ENCODE measurements around the gene KCNK1. TPM values are rescaled to one million over a fixed set of nuclear protein-coding genes. Genes with fewer than 3 reads are reported as not detected.

Gene KCNK1
- total RNA-seq, 1 experiment from 2014 or later: 39.2 TPM

GRCh38 chr1:233673261-233673946 lies 59.5 kb downstream of the KCNK1 start:
- Mint-ChIP-seq H3K36me3 (ENCODE audit: insufficient read depth, unreplicated experiment) (peaks cover 35% of the 10 kb centered on the region), H3K9me3 (ENCODE audit: low read depth, unreplicated experiment) (no peaks in the 10 kb centered on the region), H3K4me1 (ENCODE audit: low read depth, unreplicated experiment) (peaks cover 64% of the 10 kb centered on the region), H3K27ac (ENCODE audit: unreplicated experiment) (peak overlapping the region; percentile 82), H3K27me3 (ENCODE audit: unreplicated experiment) (no peaks in the 10 kb centered on the region), H3K4me3 (ENCODE audit: low read depth, unreplicated experiment) (peak overlapping the region; percentile 56)
- intact Hi-C loops (cut with micrococcal nuclease; ENCODE audit: unreplicated experiment): loop anchor here (1.0 to 5.0 kb wide), 4 partner anchors 59 to 311 kb away; partner anchors contain the start of gene KCNK1
- BruUV-seq (replicated peaks): no TSS peak
- CTCF ChIA-PET: interaction anchor here (1.0 to 1.3 kb wide), 3 partner anchors 17 to 232 kb away, joined by 3 to 7 read pairs (median 4); no protein-coding TSS in a partner anchor
- peak; percentile 33 for DNase-seq
- TF ChIP-seq CTCF (IDR thresholded peaks at IDR 0.05; ENCODE audit: unreplicated experiment): no peak

GRCh38 chr1:233673947-233674431 lies 60.1 kb downstream of the KCNK1 start:
- peak; percentile 50 for DNase-seq
- CTCF ChIA-PET: interaction anchor here (1.0 to 1.3 kb wide), 3 partner anchors 18 to 233 kb away, joined by 3 to 7 read pairs (median 4); no protein-coding TSS in a partner anchor
- H3K9me3 Mint-ChIP-seq (ENCODE audit: low read depth, unreplicated experiment): no peaks in the 10 kb centered on the region
- peak overlapping the region; percentile 56 for H3K4me3 Mint-ChIP-seq (ENCODE audit: low read depth, unreplicated experiment)
- peaks cover 64% of the 10 kb centered on the region for H3K4me1 Mint-ChIP-seq (ENCODE audit: low read depth, unreplicated experiment)
- H3K27ac Mint-ChIP-seq (ENCODE audit: unreplicated experiment): peak overlapping the region; percentile 82
- intact Hi-C loops (cut with micrococcal nuclease; ENCODE audit: unreplicated experiment): loop anchor here (1.0 to 5.0 kb wide), 5 partner anchors 31 to 312 kb away; partner anchors contain the start of gene KCNK1
- TSS peak; percentile 13 for BruUV-seq (replicated peaks)
- no peak for TF ChIP-seq CTCF (IDR thresholded peaks at IDR 0.05; ENCODE audit: unreplicated experiment)
- peaks cover 35% of the 10 kb centered on the region for H3K36me3 Mint-ChIP-seq (ENCODE audit: insufficient read depth, unreplicated experiment)
- no peaks in the 10 kb centered on the region for H3K27me3 Mint-ChIP-seq (ENCODE audit: unreplicated experiment)

- no TSS peak for BruUV-seq (replicated peaks)
- Mint-ChIP-seq H3K27me3 (ENCODE audit: unreplicated experiment) (no peaks in the 10 kb centered on the region), H3K4me3 (ENCODE audit: low read depth, unreplicated experiment) (no peak overlapping the region), H3K9me3 (ENCODE audit: low read depth, unreplicated experiment) (no peaks in the 10 kb centered on the region), H3K27ac (ENCODE audit: unreplicated experiment) (peak overlapping the region; percentile 73), H3K36me3 (ENCODE audit: insufficient read depth, unreplicated experiment) (peaks cover 30% of the 10 kb centered on the region), H3K4me1 (ENCODE audit: low read depth, unreplicated experiment) (peaks cover 56% of the 10 kb centered on the region)
- CTCF ChIA-PET: no interaction called here
- intact Hi-C loops (cut with micrococcal nuclease; ENCODE audit: unreplicated experiment): loop anchor here (2.0 kb wide), 1 partner anchor 29 kb away; no protein-coding TSS in a partner anchor
- DNase-seq: no peak
- TF ChIP-seq CTCF (IDR thresholded peaks at IDR 0.05; ENCODE audit: unreplicated experiment): no peak
Measured at GRCh38 chr1:233675446-233675845, 61.5 kb downstream of the KCNK1 start.

GRCh38 chr1:233675893-233676292 lies 62.0 kb downstream of the KCNK1 start:
- Mint-ChIP-seq H3K4me1 (ENCODE audit: low read depth, unreplicated experiment) (peaks cover 51% of the 10 kb centered on the region), H3K9me3 (ENCODE audit: low read depth, unreplicated experiment) (no peaks in the 10 kb centered on the region), H3K36me3 (ENCODE audit: insufficient read depth, unreplicated experiment) (peaks cover 30% of the 10 kb centered on the region), H3K27ac (ENCODE audit: unreplicated experiment) (peak overlapping the region; percentile 73), H3K4me3 (ENCODE audit: low read depth, unreplicated experiment) (no peak overlapping the region), H3K27me3 (ENCODE audit: unreplicated experiment) (no peaks in the 10 kb centered on the region)
- CTCF ChIA-PET: no interaction called here
- no TSS peak for BruUV-seq (replicated peaks)
- intact Hi-C loops (cut with micrococcal nuclease; ENCODE audit: unreplicated experiment): loop anchor here (2.0 kb wide), 1 partner anchor 29 kb away; no protein-coding TSS in a partner anchor
- no peak for TF ChIP-seq CTCF (IDR thresholded peaks at IDR 0.05; ENCODE audit: unreplicated experiment)
- DNase-seq: no peak
